Measurements from ENCODE around the gene ATG14.
"Not testable (repeated sequence)": the region's sequence is repeated elsewhere in the genome, so short reads cannot be mapped to it uniquely, and the experiment has no call there.

The ATG14 gene

GRCh38 chr14:55432628-55433027 lies 21.0 kb upstream of the ATG14 start:
- no peak for DNase-seq

GRCh38 chr14:55430024-55430690 lies 18.5 kb upstream of the ATG14 start:
- DNase-seq, result no peak

- DNase-seq, result no peak
Observed at GRCh38 chr14:55427439-55427838, 15.8 kb upstream of the ATG14 start.

GRCh38 chr14:55426891-55427290 lies 15.3 kb upstream of the ATG14 start:
- DNase-seq, result no peak

- DNase-seq, result no peak
Observed at GRCh38 chr14:55425091-55425490, 13.5 kb upstream of the ATG14 start.

- DNase-seq, result no peak
Observed at GRCh38 chr14:55423969-55424368, 12.3 kb upstream of the ATG14 start.

- not testable (repeated sequence) for DNase-seq
Observed at GRCh38 chr14:55422338-55422737, 10.7 kb upstream of the ATG14 start.

- DNase-seq, result no peak
Observed at GRCh38 chr14:55419663-55420062, 8.0 kb upstream of the ATG14 start.

GRCh38 chr14:55418411-55418810 lies 6.8 kb upstream of the ATG14 start:
- DNase-seq, result no peak

GRCh38 chr14:55417955-55418354 lies 6.3 kb upstream of the ATG14 start:
- no peak for DNase-seq

- DNase-seq, result no peak
Observed at GRCh38 chr14:55416866-55417265, 5.2 kb upstream of the ATG14 start.

- no peak for DNase-seq
Observed at GRCh38 chr14:55414551-55414950, 2.9 kb upstream of the ATG14 start.

- DNase-seq, result no peak
Observed at GRCh38 chr14:55412676-55413075, 1.0 kb upstream of the ATG14 start.

GRCh38 chr14:55410876-55411275 lies 754 bp downstream of the ATG14 start:
- DNase-seq, result no peak

GRCh38 chr14:55404173-55404854 lies 7.3 kb downstream of the ATG14 start:
- no peak for DNase-seq

- DNase-seq, result no peak
Observed at GRCh38 chr14:55401751-55402150, 9.9 kb downstream of the ATG14 start.

GRCh38 chr14:55399852-55400251 lies 11.8 kb downstream of the ATG14 start:
- DNase-seq, result no peak

GRCh38 chr14:55399183-55399582 lies 12.4 kb downstream of the ATG14 start:
- DNase-seq, result no peak

GRCh38 chr14:55398679-55399078 lies 13.0 kb downstream of the ATG14 start:
- DNase-seq, result no peak

GRCh38 chr14:55389330-55389729 lies 22.3 kb downstream of the ATG14 start:
- DNase-seq, result no peak

- DNase-seq, result no peak
Observed at GRCh38 chr14:55388160-55388559, 23.5 kb downstream of the ATG14 start.

- no peak for DNase-seq
Observed at GRCh38 chr14:55387121-55387520, 24.5 kb downstream of the ATG14 start.

- DNase-seq, result no peak
Observed at GRCh38 chr14:55386037-55386808, 25.4 kb downstream of the ATG14 start.

- DNase-seq, result no peak
Observed at GRCh38 chr14:55384536-55384935, 27.1 kb downstream of the ATG14 start.
